ENCODE measurements around the gene ADISSP.

Gene ADISSP

GRCh38 chr20:3759316-3759823 lies 8.2 kb downstream of the ADISSP start:
- TF ChIP-seq GATA2 (IDR thresholded peaks at IDR 0.05; ENCODE audit: low read depth, low read length) (no peak), GATA3 (IDR thresholded peaks at IDR 0.05; ENCODE audit: low read depth, low read length) (no peak)

GRCh38 chr20:3758566-3758965 lies 9.0 kb downstream of the ADISSP start:
- no peak for TF ChIP-seq GATA2 (IDR thresholded peaks at IDR 0.05; ENCODE audit: low read depth, low read length)
- no peak for TF ChIP-seq GATA3 (IDR thresholded peaks at IDR 0.05; ENCODE audit: low read depth, low read length)

- TF ChIP-seq GATA2 (IDR thresholded peaks at IDR 0.05; ENCODE audit: low read depth, low read length) (no peak), GATA3 (IDR thresholded peaks at IDR 0.05; ENCODE audit: low read depth, low read length) (no peak)
Observed at GRCh38 chr20:3757268-3757667, 10.3 kb downstream of the ADISSP start.

GRCh38 chr20:3755814-3756480 lies 11.6 kb downstream of the ADISSP start:
- TF ChIP-seq GATA2 (IDR thresholded peaks at IDR 0.05; ENCODE audit: low read depth, low read length) (no peak), GATA3 (IDR thresholded peaks at IDR 0.05; ENCODE audit: low read depth, low read length) (no peak)

GRCh38 chr20:3755269-3755668 lies 12.3 kb downstream of the ADISSP start:
- TF ChIP-seq GATA3 (IDR thresholded peaks at IDR 0.05; ENCODE audit: low read depth, low read length) (no peak), GATA2 (IDR thresholded peaks at IDR 0.05; ENCODE audit: low read depth, low read length) (no peak)

- TF ChIP-seq GATA3 (IDR thresholded peaks at IDR 0.05; ENCODE audit: low read depth, low read length) (no peak), GATA2 (IDR thresholded peaks at IDR 0.05; ENCODE audit: low read depth, low read length) (no peak)
Observed at GRCh38 chr20:3754276-3754630, 13.3 kb downstream of the ADISSP start.

GRCh38 chr20:3753501-3754275 lies 13.9 kb downstream of the ADISSP start:
- no peak for TF ChIP-seq GATA2 (IDR thresholded peaks at IDR 0.05; ENCODE audit: low read depth, low read length)
- TF ChIP-seq GATA3 (IDR thresholded peaks at IDR 0.05; ENCODE audit: low read depth, low read length), result no peak

- TF ChIP-seq GATA2 (IDR thresholded peaks at IDR 0.05; ENCODE audit: low read depth, low read length), result no peak
- TF ChIP-seq GATA3 (IDR thresholded peaks at IDR 0.05; ENCODE audit: low read depth, low read length), result no peak
Observed at GRCh38 chr20:3753098-3753497, 14.5 kb downstream of the ADISSP start.

- TF ChIP-seq GATA2 (IDR thresholded peaks at IDR 0.05; ENCODE audit: low read depth, low read length), result no peak
- no peak for TF ChIP-seq GATA3 (IDR thresholded peaks at IDR 0.05; ENCODE audit: low read depth, low read length)
Observed at GRCh38 chr20:3752386-3752759, 15.2 kb downstream of the ADISSP start.

GRCh38 chr20:3751675-3752385 lies 15.7 kb downstream of the ADISSP start:
- TF ChIP-seq GATA2 (IDR thresholded peaks at IDR 0.05; ENCODE audit: low read depth, low read length) (no peak), GATA3 (IDR thresholded peaks at IDR 0.05; ENCODE audit: low read depth, low read length) (no peak)

GRCh38 chr20:3751305-3751674 lies 16.3 kb downstream of the ADISSP start:
- TF ChIP-seq GATA2 (IDR thresholded peaks at IDR 0.05; ENCODE audit: low read depth, low read length) (no peak), GATA3 (IDR thresholded peaks at IDR 0.05; ENCODE audit: low read depth, low read length) (no peak)

GRCh38 chr20:3749689-3750531 lies 17.6 kb downstream of the ADISSP start:
- TF ChIP-seq GATA2 (IDR thresholded peaks at IDR 0.05; ENCODE audit: low read depth, low read length) (no peak), GATA3 (IDR thresholded peaks at IDR 0.05; ENCODE audit: low read depth, low read length) (no peak)

- TF ChIP-seq GATA2 (IDR thresholded peaks at IDR 0.05; ENCODE audit: low read depth, low read length), result no peak
- TF ChIP-seq GATA3 (IDR thresholded peaks at IDR 0.05; ENCODE audit: low read depth, low read length), result no peak
Observed at GRCh38 chr20:3749087-3749688, 18.4 kb downstream of the ADISSP start.

Measured in SH-SY5Y (cell line).